BJ (cell line): ENCODE data around the gene HSPA4L. TPM values are rescaled to one million over a fixed set of nuclear protein-coding genes. Genes with fewer than 3 reads are reported as not detected.
A peak's percentile ranks its signal among the peaks of the same experiment; 100 is the strongest.

ENCODE experiments used
- CTCF ChIA-PET: fragments of 350-600 bp; formaldehyde crosslinking; extraction: SDS; loops from one replicate; lab custom pipeline; 2021; ENCODE audit warnings: antibody characterized with exemption, inconsistent platforms; lab: Yijun Ruan, JAX
- POLR2A ChIA-PET: fragments of 300-600 bp; sonication (Branson Sonifier 250); formaldehyde crosslinking; extraction: SDS; loops from one replicate; lab custom pipeline; 2021; ENCODE audit warnings: antibody characterized with exemption; lab: Charles Lee
- DNase-seq: peaks from one replicate; pipeline ENCODE4 v3.0.0-alpha.2; 2011; ENCODE audit warnings: low read depth
- H3K27me3 ChIP-seq: 2 replicates; pipeline ENCODE4 v1.6.0; 2011; ENCODE audit warnings: low read length; ENCODE audit not compliant: control insufficient read depth, insufficient read depth
- H3K36me3 ChIP-seq: 2 replicates; pipeline ENCODE4 v1.5.1; 2011; ENCODE audit warnings: low read length; ENCODE audit not compliant: control insufficient read depth, insufficient read depth
- H3K4me3 ChIP-seq: 2 replicates; pipeline ENCODE4 v1.5.1; 2011; ENCODE audit warnings: low read depth, mild to moderate bottlenecking, control low read depth, low read length
- CTCF ChIP-seq: IDR thresholded peaks from 2 replicates; pipeline ENCODE4 v1.5.1; 2011; ENCODE audit warnings: low read depth, mild to moderate bottlenecking, control low read depth, inconsistent platforms, low read length, moderate library complexity; ENCODE audit not compliant: insufficient read depth
- polyA minus RNA-seq: library from RNA; depleted of rRNA, polyadenylated mRNA; stranded (reverse); fragments of >200 nt; gene quantifications from 2 replicates; pipeline ENCODE4 v1.2.3, GENCODE V29; 2011; rRNA and poly(A)+ RNA removed
- polyA plus RNA-seq: library from polyadenylated mRNA; depleted of rRNA; stranded (reverse); fragments of >200 nt; gene quantifications from 2 replicates; pipeline ENCODE4 v1.2.3, GENCODE V29; 2011; rRNA removed

Gene HSPA4L
- polyA plus RNA-seq, result 0.72 and 1.3 TPM in 2 replicates
- 1.8 and 2.7 TPM in 2 replicates for polyA minus RNA-seq

- ChIA-PET CTCF (interaction anchor here (0.8 to 1.1 kb wide), 2 partner anchors 18 to 26 kb away, joined by 5 to 7 read pairs; no protein-coding TSS in a partner anchor), POLR2A (no interaction called here)
- Histone ChIP-seq H3K36me3 (no peaks in the 10 kb centered on the region), H3K27me3 (peaks cover under 1% of the 10 kb centered on the region), H3K4me3 (peak within 1 kb of the TSS; percentile 59)
- no peak for DNase-seq
- peak; percentile 39; the same call in 1 of the 2 replicates for TF ChIP-seq CTCF
Observed at GRCh38 chr4:127782275-127783025, at the start of gene HSPA4L. HSPA4L (plus strand) TSS chr4:127782322; CDS start chr4:127782551, 229 bp downstream.

GRCh38 chr4:127732623-127733328 is 49.3 kb upstream of the HSPA4L start:
- no peak for DNase-seq
- ChIA-PET CTCF (interaction anchor here (0.6 to 8.7 kb wide), 22 partner anchors 9 to 493 kb away, joined by 3 to 173 read pairs (median 6); no protein-coding TSS in a partner anchor), POLR2A (no interaction called here)

GRCh38 chr4:127734976-127735375 is 47.1 kb upstream of the HSPA4L start:
- DNase-seq, result no peak
- CTCF ChIA-PET, result interaction anchor here (8.7 kb wide), 1 partner anchor 131 kb away, joined by 173 read pairs; no protein-coding TSS in a partner anchor

More at GRCh38 chr4:127732623-127733328, 49.3 kb upstream of the HSPA4L start:
- Histone ChIP-seq H3K27me3 (no peaks in the 10 kb centered on the region), H3K4me3 (no peak overlapping the region), H3K36me3 (no peaks in the 10 kb centered on the region)
- TF ChIP-seq CTCF, result peak; percentile 63

GRCh38 chr4:127737295-127737694 is 44.8 kb upstream of the HSPA4L start:
- no peak for TF ChIP-seq CTCF
- Histone ChIP-seq H3K27me3 (no peaks in the 10 kb centered on the region), H3K4me3 (no peak overlapping the region), H3K36me3 (no peaks in the 10 kb centered on the region)
- DNase-seq, result no peak
- ChIA-PET POLR2A (no interaction called here), CTCF (interaction anchor here (0.6 to 0.9 kb wide), 2 partner anchors 131 to 1465 kb away, joined by 3 read pairs; no protein-coding TSS in a partner anchor)

More at GRCh38 chr4:127734976-127735375, 47.1 kb upstream of the HSPA4L start:
- POLR2A ChIA-PET, result no interaction called here
- TF ChIP-seq CTCF, result no peak
- no peaks in the 10 kb centered on the region for H3K27me3 ChIP-seq
- H3K4me3 ChIP-seq, result no peak overlapping the region
- H3K36me3 ChIP-seq, result no peaks in the 10 kb centered on the region

GRCh38 chr4:127741247-127741646 is 40.9 kb upstream of the HSPA4L start:
- Histone ChIP-seq H3K27me3 (no peaks in the 10 kb centered on the region; the same call in 1 of the 2 replicates), H3K36me3 (no peaks in the 10 kb centered on the region), H3K4me3 (no peak overlapping the region)
- no peak for DNase-seq
- TF ChIP-seq CTCF, result no peak
- ChIA-PET CTCF (interaction anchor here (1.0 to 2.3 kb wide), 2 partner anchors 9 to 14 kb away, joined by 3 to 8 read pairs; no protein-coding TSS in a partner anchor), POLR2A (no interaction called here)
